Uterus (tissue), 4 donors: ENCODE measurements around the gene PSMD2. TPM values are rescaled to one million over a fixed set of nuclear protein-coding genes. Genes with fewer than 3 reads are reported as not detected.

Experiments used
- DNase-seq, 2 donors: peaks; one replicate each; pipeline ENCODE4 v3.0.0-alpha.2; 2019 to 2020
- H3K27ac ChIP-seq, 2 donors: fragments of 200-600 bp; sonication (generic); 1 replicate in 1 of 2; 2 replicates in 1 of 2; pipeline ENCODE4 v1.5.1; 2016 to 2018
- H3K27me3 ChIP-seq, 2 donors: fragments of 200-600 bp; sonication (generic); one replicate each; pipeline ENCODE4 v1.5.1; 2018 to 2019; ENCODE audit warnings: control low read depth in 1 of 2
- H3K36me3 ChIP-seq, 2 donors: fragments of 200-600 bp; sonication (generic); one replicate each; pipeline ENCODE4 v1.5.1; 2019; ENCODE audit warnings: control low read depth in 1 of 2
- H3K4me1 ChIP-seq, 2 donors: fragments of 200-600 bp; sonication (generic); one replicate each; pipeline ENCODE4 v1.5.1; 2018 to 2019; ENCODE audit warnings: control low read depth in 1 of 2
- H3K4me3 ChIP-seq, 2 donors: fragments of 200-600 bp; sonication (generic); 1 replicate in 1 of 2; 2 replicates in 1 of 2; pipeline ENCODE4 v1.5.1; 2018 to 2019; ENCODE audit warnings: mild to moderate bottlenecking in 1 of 2
- H3K9me3 ChIP-seq, 2 donors: fragments of 200-600 bp; sonication (generic); one replicate each; pipeline ENCODE4 v1.5.1; 2019; ENCODE audit warnings: control low read depth in 1 of 2
- POLR2A ChIP-seq, 2 donors: fragments of 450-650 bp; IDR thresholded peaks; one replicate each; pipeline ENCODE4 v1.6.1; 2016; ENCODE audit warnings: antibody characterized with exemption in 2 of 2, mild to moderate bottlenecking in 1 of 2, moderate library complexity in 1 of 2
- intact Hi-C: fragments of 100-400 bp; cut with DNase I; formaldehyde crosslinking; loops from one replicate; pipeline ENCODE4 v1.15.1; 2023; ENCODE audit warnings: low total_unique reads
- total RNA-seq, 4 donors: library from RNA; depleted of rRNA in 3 of 4; stranded (reverse); fragments of >200 nt in 3 of 4; gene quantifications; one replicate each; pipeline versions ENCODE4 v1.1.0 to v1.2.4, GENCODE V29; 2014 to 2023
- TF ChIP-seq, protein P1 (sequence below), 4 experiments: fragments of 200-600 bp in 2 of 4; fragments of 450-650 bp in 2 of 4; sonication (generic) in 2 of 4; IDR thresholded peaks; one replicate each; pipeline ENCODE4 v1.5.1; 2016 to 2019; ENCODE audit warnings: antibody characterized with exemption in 4 of 4, mild to moderate bottlenecking in 2 of 4, moderate library complexity in 1 of 4
- donor health status: DM: yes; HTN: yes; CAD: no.

The PSMD2 gene
- total RNA-seq, 4 donors from 2014 or later: 117 to 275 (median 147) TPM

DNA sequence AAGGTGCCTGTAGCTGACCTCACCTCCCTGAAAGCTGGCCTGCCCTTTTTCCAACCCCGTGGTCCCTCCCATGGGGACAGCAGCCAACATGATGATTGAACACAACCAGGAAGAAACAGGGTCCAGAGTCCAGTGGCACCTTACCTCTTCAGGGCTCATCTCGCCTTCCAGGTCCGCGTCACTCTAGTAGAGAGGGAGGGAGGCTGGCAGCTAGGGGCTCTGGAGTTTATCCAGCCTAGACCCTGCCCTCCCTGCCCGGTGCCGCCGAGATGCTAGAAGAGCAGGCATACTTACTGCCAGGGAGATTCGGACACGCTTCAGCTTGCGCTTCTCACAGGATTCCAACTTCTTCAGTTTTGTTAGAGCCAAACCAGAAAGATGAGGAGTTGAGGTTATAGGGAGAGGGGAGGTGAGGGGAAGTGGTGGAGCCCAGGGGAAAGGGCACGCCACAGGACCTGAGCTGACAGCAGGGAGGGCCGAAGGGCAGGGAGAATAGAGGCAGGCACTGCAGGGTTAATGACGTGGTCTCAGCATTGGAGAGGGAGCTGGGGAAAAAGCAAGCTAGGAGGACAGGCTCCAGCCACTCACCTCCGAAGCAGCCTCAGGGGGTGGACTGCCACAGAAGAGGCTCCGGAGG, 53.2 kb downstream of the PSMD2 start:
- H3K4me3 ChIP-seq: no peak overlapping the region
- no peaks in the 10 kb centered on the region for H3K9me3 ChIP-seq
- no peaks in the 10 kb centered on the region for H3K27me3 ChIP-seq
- intact Hi-C loops: loop anchor here (5.0 kb wide), 1 partner anchor 50 kb away; no protein-coding TSS in a partner anchor
- TF ChIP-seq, protein P1, sequence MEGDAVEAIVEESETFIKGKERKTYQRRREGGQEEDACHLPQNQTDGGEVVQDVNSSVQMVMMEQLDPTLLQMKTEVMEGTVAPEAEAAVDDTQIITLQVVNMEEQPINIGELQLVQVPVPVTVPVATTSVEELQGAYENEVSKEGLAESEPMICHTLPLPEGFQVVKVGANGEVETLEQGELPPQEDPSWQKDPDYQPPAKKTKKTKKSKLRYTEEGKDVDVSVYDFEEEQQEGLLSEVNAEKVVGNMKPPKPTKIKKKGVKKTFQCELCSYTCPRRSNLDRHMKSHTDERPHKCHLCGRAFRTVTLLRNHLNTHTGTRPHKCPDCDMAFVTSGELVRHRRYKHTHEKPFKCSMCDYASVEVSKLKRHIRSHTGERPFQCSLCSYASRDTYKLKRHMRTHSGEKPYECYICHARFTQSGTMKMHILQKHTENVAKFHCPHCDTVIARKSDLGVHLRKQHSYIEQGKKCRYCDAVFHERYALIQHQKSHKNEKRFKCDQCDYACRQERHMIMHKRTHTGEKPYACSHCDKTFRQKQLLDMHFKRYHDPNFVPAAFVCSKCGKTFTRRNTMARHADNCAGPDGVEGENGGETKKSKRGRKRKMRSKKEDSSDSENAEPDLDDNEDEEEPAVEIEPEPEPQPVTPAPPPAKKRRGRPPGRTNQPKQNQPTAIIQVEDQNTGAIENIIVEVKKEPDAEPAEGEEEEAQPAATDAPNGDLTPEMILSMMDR (IDR thresholded peaks at IDR 0.05): no peak
- TF ChIP-seq POLR2A (IDR thresholded peaks at IDR 0.05): no peak
- peaks cover 0 to 10% of the 10 kb centered on the region in 2 donors for H3K4me1 ChIP-seq
- H3K27ac ChIP-seq: peak overlapping the region in 1 of 2 donors; percentile 34
- H3K36me3 ChIP-seq: no peaks in the 10 kb centered on the region
- no peak for DNase-seq

DNA sequence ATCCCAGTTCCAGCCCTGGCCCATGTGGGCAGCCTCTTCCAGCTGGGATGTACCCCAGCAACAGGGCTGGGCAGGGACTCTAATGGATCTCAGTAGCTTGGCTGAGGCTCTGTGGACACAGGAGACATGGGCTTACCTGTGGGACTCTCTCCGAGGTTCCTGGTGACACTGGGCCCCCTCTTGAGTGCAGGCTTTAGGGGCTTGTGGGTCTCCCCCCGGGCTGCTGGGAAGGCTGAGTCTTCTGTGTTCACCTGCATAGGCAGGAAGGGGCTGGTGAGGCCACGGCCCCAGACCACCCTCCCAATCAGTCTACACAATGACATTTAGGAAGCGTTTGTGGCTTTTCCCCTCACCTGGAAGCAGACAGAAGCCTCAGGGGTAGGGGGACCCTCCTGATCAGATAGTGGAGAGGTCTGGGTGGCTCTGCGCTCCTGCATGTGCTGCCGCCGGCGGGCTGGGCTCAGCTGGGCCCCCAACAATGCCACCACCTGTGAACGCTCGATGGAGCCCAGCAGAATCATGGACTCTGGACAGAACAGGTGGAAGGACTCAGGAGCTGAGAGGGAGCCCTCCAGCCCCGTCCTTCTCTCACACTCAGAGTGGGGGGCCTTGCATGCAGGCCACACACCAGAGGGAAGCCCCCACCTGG, 54.0 kb downstream of the PSMD2 start:
- no peak overlapping the region for H3K4me3 ChIP-seq
- H3K36me3 ChIP-seq: no peaks in the 10 kb centered on the region
- H3K27ac ChIP-seq: no peak overlapping the region
- no peaks in the 10 kb centered on the region for H3K27me3 ChIP-seq
- no peak for DNase-seq
- H3K9me3 ChIP-seq: no peaks in the 10 kb centered on the region
- H3K4me1 ChIP-seq: peaks cover 0 to 10% of the 10 kb centered on the region in 2 donors
- intact Hi-C loops: loop anchor here (5.0 kb wide), 1 partner anchor 51 kb away; no protein-coding TSS in a partner anchor
- TF ChIP-seq POLR2A (IDR thresholded peaks at IDR 0.05): no peak
- TF ChIP-seq, protein P1 (IDR thresholded peaks at IDR 0.05): no peak

DNA sequence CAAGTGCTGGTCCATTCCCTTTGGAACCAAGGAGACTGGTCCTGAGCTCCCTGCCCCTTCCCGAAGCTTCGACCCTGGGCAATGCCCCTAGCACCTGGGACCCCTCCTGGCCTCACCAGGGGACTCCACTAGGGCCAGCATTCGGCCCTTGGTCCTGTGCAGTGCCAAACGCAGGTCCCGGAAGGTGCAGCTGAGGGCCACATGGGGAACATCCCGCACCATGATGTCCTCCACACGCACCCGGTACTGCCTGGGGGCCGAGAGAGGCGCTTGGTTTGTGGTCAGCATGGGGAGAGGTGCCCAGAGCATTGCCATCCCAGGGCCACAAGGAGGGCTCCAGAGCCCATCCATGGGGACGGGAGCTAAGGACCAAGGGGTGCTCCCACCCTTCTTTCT, 54.5 kb downstream of the PSMD2 start:
- Histone ChIP-seq H3K4me3 (no peak overlapping the region), H3K9me3 (no peaks in the 10 kb centered on the region), H3K36me3 (no peaks in the 10 kb centered on the region), H3K27ac (no peak overlapping the region), H3K27me3 (no peaks in the 10 kb centered on the region), H3K4me1 (peaks cover 0 to 10% of the 10 kb centered on the region in 2 donors)
- TF ChIP-seq POLR2A (IDR thresholded peaks at IDR 0.05): no peak
- TF ChIP-seq, protein P1 (IDR thresholded peaks at IDR 0.05): no peak
- intact Hi-C loops: loop anchor here (5.0 kb wide), 1 partner anchor 51 kb away; no protein-coding TSS in a partner anchor
- no peak for DNase-seq

DNA sequence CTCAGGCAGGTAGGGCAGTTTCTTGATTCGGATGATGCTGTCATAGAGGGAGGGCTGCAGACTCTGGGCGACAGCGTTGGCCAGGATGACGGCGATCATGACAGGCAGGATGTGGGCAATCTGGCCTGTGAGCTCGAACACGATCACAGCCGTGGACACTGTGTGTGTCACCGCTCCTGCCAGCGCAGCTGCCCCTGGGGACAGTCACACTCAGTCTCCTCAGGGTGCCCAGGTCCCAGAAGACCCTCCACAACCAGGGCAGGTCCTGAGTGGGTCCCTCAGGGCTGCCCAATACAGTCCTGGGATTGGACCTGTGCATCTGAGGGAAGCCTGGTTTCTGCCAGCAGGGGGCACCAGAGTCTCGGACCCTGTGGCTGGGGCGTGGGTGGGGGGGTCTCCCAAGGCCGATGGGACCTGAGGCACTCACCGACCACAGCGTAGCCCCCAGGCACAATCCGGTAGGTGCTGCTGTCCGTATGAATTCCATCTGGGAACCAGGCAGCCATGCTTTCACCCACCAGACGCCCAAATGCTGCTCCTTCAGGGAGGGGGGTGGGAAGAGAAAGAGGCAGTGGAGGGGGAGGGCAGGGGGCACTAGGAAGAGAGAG, 55.2 kb downstream of the PSMD2 start:
- Histone ChIP-seq H3K27me3 (no peaks in the 10 kb centered on the region), H3K36me3 (no peaks in the 10 kb centered on the region), H3K4me3 (no peak overlapping the region), H3K4me1 (peaks cover 0 to 10% of the 10 kb centered on the region in 2 donors), H3K9me3 (no peaks in the 10 kb centered on the region), H3K27ac (no peak overlapping the region)
- peak in 1 of 2 donors; percentile 47 for DNase-seq
- TF ChIP-seq POLR2A (IDR thresholded peaks at IDR 0.05): no peak
- TF ChIP-seq, protein P1 (IDR thresholded peaks at IDR 0.05): peak; percentile 41 to 63 (median 48)
- intact Hi-C loops: loop anchor here (5.0 kb wide), 1 partner anchor 52 kb away; no protein-coding TSS in a partner anchor

DNA sequence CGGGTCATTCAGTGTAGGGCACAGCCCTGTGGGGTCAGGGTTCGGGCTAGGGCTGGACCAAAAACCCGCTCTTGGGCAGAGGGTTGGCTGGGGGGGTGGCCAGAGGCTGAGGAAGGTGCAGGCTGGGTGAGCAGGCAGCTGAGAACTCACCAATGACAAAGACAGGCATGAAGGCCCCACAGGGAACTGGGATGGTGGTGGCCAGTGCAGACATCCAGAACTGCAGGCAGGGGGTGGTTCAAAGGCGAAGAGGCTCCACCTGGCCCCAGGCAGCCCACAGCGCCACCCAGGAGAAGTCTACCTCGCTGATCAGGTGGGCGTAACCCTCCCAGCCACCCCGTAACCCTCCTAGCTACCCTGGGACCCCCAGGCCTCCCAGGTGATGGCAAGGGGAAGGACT, 55.7 kb downstream of the PSMD2 start:
- H3K27ac ChIP-seq: no peak overlapping the region
- TF ChIP-seq POLR2A (IDR thresholded peaks at IDR 0.05): no peak
- TF ChIP-seq, protein P1 (IDR thresholded peaks at IDR 0.05): no peak
- intact Hi-C loops: loop anchor here (5.0 kb wide), 1 partner anchor 52 kb away; no protein-coding TSS in a partner anchor

More for the DNA sequence above, 55.7 kb downstream of the PSMD2 start:
- Histone ChIP-seq H3K4me3 (no peak overlapping the region), H3K4me1 (peaks cover 0 to 10% of the 10 kb centered on the region in 2 donors), H3K36me3 (no peaks in the 10 kb centered on the region), H3K9me3 (no peaks in the 10 kb centered on the region), H3K27me3 (no peaks in the 10 kb centered on the region)
- DNase-seq: no peak
